RWPE1 (cell line): Measurements from ENCODE around the gene NCOA7.
"Not testable (repeated sequence)": the region's sequence is repeated elsewhere in the genome, so short reads cannot be mapped to it uniquely, and the experiment has no call there.

Experiments used
- CTCF ChIA-PET: fragments of 350-600 bp; sonication (Branson Sonifier 250); formaldehyde crosslinking; extraction: SDS; loops from one replicate; lab custom pipeline; 2021; lab: Yijun Ruan, JAX
- POLR2A ChIA-PET: fragments of 400-600 bp; formaldehyde crosslinking; extraction: SDS; loops from one replicate; lab custom pipeline; 2020; ENCODE audit warnings: antibody characterized with exemption; ENCODE audit not compliant: low non-redundant PET; lab: Yijun Ruan, JAX
- DNase-seq: peaks from one replicate; pipeline ENCODE4 v3.0.0; 2012; ENCODE audit warnings: low spot score
- H3K27ac ChIP-seq: fragments of 450-650 bp; 2 replicates; pipeline ENCODE4 v1.5.1; 2017
- TF ChIP-seq, protein P1 (sequence below): fragments of 450-650 bp; conservative IDR thresholded peaks from 2 replicates; pipeline ENCODE4 v1.5.1; 2017; ENCODE audit warnings: low read depth, mild to moderate bottlenecking

The NCOA7 gene

DNA sequence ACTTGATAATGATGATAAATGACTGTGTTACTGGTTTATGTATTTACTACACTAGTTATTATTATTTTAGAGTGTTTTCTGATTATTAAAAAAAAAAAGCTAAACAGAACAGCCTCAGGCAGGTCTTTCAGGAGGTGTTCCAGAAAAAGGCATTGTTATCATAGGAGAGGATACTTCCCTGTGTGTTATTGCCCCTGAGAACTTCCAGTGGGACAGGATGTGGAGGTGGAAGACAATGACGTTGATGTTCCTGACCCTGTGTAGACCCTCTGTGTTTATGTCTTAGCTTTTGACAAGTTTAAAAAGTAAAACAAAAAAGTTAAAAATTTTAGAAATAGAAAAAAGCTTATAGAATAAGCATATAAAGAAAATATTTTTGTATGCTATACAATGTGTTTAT, 49.1 kb downstream of the NCOA7 start:
- CTCF ChIA-PET, result interaction anchor here (0.6 to 0.8 kb wide), 3 partner anchors 12 to 29 kb away, joined by 3 to 4 read pairs (median 3); no protein-coding TSS in a partner anchor

GRCh38 chr6:125841356-125842090, 50.8 kb downstream of the NCOA7 start:
- ChIA-PET POLR2A (no interaction called here), CTCF (no interaction called here)
- H3K27ac ChIP-seq, result no peak overlapping the region
- no peak for DNase-seq
- TF ChIP-seq, protein P1, sequence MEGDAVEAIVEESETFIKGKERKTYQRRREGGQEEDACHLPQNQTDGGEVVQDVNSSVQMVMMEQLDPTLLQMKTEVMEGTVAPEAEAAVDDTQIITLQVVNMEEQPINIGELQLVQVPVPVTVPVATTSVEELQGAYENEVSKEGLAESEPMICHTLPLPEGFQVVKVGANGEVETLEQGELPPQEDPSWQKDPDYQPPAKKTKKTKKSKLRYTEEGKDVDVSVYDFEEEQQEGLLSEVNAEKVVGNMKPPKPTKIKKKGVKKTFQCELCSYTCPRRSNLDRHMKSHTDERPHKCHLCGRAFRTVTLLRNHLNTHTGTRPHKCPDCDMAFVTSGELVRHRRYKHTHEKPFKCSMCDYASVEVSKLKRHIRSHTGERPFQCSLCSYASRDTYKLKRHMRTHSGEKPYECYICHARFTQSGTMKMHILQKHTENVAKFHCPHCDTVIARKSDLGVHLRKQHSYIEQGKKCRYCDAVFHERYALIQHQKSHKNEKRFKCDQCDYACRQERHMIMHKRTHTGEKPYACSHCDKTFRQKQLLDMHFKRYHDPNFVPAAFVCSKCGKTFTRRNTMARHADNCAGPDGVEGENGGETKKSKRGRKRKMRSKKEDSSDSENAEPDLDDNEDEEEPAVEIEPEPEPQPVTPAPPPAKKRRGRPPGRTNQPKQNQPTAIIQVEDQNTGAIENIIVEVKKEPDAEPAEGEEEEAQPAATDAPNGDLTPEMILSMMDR, result no peak

More for the DNA sequence above, 49.1 kb downstream of the NCOA7 start:
- DNase-seq, result no peak
- TF ChIP-seq, protein P1, result no peak
- POLR2A ChIA-PET, result no interaction called here
- H3K27ac ChIP-seq, result no peak overlapping the region

- ChIA-PET CTCF (interaction anchor here (0.5 to 0.6 kb wide), 2 partner anchors 72 to 1579 kb away, joined by 3 read pairs; no protein-coding TSS in a partner anchor), POLR2A (no interaction called here)
- DNase-seq, result no peak
- H3K27ac ChIP-seq, result no peak overlapping the region
- TF ChIP-seq, protein P1, result no peak
These were observed 51.4 kb downstream of the NCOA7 start for GRCh38 chr6:125842091-125842626.

DNA sequence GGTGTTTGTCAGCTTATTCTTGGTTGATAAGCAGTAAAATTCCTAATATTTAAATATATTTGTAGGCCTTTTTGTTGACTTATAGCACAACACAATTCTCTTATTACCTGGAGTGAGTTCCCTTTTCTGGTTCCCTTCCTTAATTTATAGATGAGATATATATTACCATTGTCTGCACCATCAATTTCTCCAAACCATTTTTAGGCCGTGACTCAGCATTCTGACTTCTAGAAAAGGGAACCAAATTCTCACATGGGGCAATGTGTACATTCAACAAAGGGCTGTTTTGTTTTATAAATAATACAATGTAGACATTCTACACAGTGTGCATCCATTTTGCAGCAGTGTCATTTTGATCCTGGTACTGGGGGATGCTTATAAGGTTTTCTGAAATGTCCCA, 52.8 kb downstream of the NCOA7 start:
- ChIA-PET POLR2A (no interaction called here), CTCF (no interaction called here)
- TF ChIP-seq, protein P1, result no peak
- DNase-seq, result no peak
- H3K27ac ChIP-seq, result no peak overlapping the region

GRCh38 chr6:125844989-125845388, 54.2 kb downstream of the NCOA7 start:
- H3K27ac ChIP-seq, result no peak overlapping the region
- no peak for DNase-seq
- ChIA-PET CTCF (no interaction called here), POLR2A (no interaction called here)
- TF ChIP-seq, protein P1, result no peak

GRCh38 chr6:125846292-125847024, 55.7 kb downstream of the NCOA7 start:
- ChIA-PET CTCF (no interaction called here), POLR2A (no interaction called here)
- TF ChIP-seq, protein P1, result no peak
- no peak for DNase-seq
- no peak overlapping the region for H3K27ac ChIP-seq

DNA sequence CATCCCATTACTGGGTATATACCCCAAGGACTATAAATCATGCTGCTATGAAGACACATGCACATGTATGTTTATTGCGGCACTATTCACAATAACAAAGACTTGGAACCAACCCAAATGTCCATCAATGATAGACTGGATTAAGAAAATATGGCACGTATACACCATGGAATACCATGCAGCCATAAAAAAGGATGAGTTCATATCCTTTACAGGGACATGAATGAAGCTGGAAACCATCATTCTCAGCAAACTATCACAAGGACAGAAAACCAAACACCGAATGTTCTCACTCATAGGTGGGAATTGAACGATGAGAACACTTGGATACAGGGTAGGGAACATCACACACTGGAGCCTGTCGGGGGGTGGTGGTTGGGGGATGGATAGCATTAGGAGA, 57.5 kb downstream of the NCOA7 start:
- CTCF ChIA-PET, DNase-seq, H3K27ac ChIP-seq: not testable (repeated sequence)
- POLR2A ChIA-PET, result interaction anchor here (0.6 kb wide), 1 partner anchor 70 kb away, joined by 4 read pairs; no protein-coding TSS in a partner anchor
